Activated CD8-positive, alpha-beta T cell treated with anti-CD3 and anti-CD28 coated beads, Interleukin-2, amount 10 ng/mL, durations not matched to agents 7 days and 5 days (primary cell): ENCODE results near the gene MAGOH. TPM values are rescaled to one million over a fixed set of nuclear protein-coding genes. Genes with fewer than 3 reads are reported as not detected.
"Not testable (repeated sequence)": the region's sequence is repeated elsewhere in the genome, so short reads cannot be mapped to it uniquely, and the experiment has no call there.

Experiments
- ATAC-seq: fragments of 150-1000 bp; cut with Tn5 transposase; one replicate; pipeline ENCODE4 v1.10.0; 2021; ENCODE audit warnings: moderate library complexity
- CTCF ChIA-PET: fragments of 350-600 bp; sonication (Branson Sonifier 250); formaldehyde crosslinking; loops from one replicate; lab custom pipeline; 2021; ENCODE audit warnings: antibody characterized with exemption; lab: Charles Lee
- POLR2A ChIA-PET: fragments of 350-600 bp; sonication (Branson Sonifier 250); formaldehyde crosslinking; loops from one replicate; lab custom pipeline; 2021; ENCODE audit warnings: antibody characterized with exemption; lab: Charles Lee
- DNase-seq: peaks from one replicate; pipeline ENCODE4 v3.0.0-alpha.2; 2020
- H3K27ac Mint-ChIP-seq: one replicate; pipeline ENCODE4 v1.8.0; 2021; ENCODE audit warnings: mild to moderate bottlenecking, mixed read lengths
- H3K27me3 Mint-ChIP-seq: one replicate; pipeline ENCODE4 v1.8.0; 2021; ENCODE audit warnings: low read depth, mixed read lengths
- H3K36me3 Mint-ChIP-seq: one replicate; pipeline ENCODE4 v1.8.0; 2021; ENCODE audit warnings: low read depth, mixed read lengths
- H3K4me1 Mint-ChIP-seq: one replicate; pipeline ENCODE4 v1.8.0; 2021; ENCODE audit warnings: low read depth, mixed read lengths
- H3K4me3 Mint-ChIP-seq: one replicate; pipeline ENCODE4 v1.8.0; 2021; ENCODE audit warnings: mild to moderate bottlenecking, mixed read lengths
- H3K9me3 Mint-ChIP-seq: one replicate; pipeline ENCODE4 v1.8.0; 2022; ENCODE audit warnings: mixed read lengths; ENCODE audit not compliant: insufficient read depth
- total RNA-seq, 2 experiments: library from RNA; stranded (reverse); gene quantifications; one replicate each; pipeline ENCODE4 v1.2.3, GENCODE V29; 2021

Gene MAGOH
- total RNA-seq, 2 experiments from 2014 or later = 83.1 to 85.2 TPM

DNA sequence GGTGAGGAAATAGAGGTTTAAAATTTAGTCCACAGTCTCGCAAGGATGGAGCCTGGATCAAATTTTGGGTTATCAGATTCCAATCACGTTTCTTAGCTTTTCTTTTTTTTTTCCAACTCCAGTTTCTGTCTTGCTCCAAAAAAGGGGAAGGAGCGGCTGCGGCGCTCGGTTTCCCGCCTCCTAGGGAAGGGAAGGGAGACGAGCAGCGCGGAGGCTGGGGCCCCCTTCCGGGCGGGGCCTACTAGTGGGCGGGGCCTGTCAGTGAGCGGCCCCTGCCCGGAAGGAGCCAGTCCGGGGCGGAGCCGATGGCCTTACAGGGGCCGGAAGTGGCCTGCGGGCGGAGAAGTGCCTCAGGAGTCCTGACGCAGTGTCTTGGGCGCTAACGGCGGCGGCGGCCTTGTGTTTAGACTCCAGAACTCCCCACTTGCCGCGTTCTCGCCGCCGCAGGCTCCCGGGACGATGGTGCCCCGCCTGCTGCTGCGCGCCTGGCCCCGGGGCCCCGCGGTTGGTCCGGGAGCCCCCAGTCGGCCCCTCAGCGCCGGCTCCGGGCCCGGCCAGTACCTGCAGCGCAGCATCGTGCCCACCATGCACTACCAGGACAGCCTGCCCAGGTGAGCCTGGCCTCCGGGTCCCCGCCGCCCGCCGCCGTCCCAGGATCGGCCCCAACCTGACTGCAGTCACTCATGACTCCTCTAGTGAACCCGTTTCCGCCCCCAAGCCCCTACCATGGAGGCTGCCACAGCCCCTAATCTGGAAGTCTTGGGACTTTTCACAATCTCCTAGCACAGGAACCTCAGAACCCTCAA is 41.6 kb downstream of the MAGOH start, which contains the start of gene CPT2:
TSS of gene CPT2 (plus strand) at position 340 of the 806 bp plus-strand sequence. CDS start at position 460, 120 bp downstream.
- ATAC-seq (peak; percentile 99), DNase-seq (peak; percentile 95)
- Mint-ChIP-seq H3K4me1 (peaks cover 27% of the 10 kb centered on the region), H3K9me3 (no peaks in the 10 kb centered on the region), H3K27me3 (no peaks in the 10 kb centered on the region), H3K27ac (peak within 1 kb of the TSS; percentile 97), H3K4me3 (peak within 1 kb of the TSS; percentile 85), H3K36me3 (peaks cover 22% of the 10 kb centered on the region)
- POLR2A ChIA-PET = interaction anchor here (0.6 kb wide), 5 partner anchors 17 to 467 kb away, joined by 3 to 4 read pairs (median 3); no protein-coding TSS in a partner anchor
- CTCF ChIA-PET = interaction anchor here (1.2 to 4.0 kb wide), 3 partner anchors 11 to 14 kb away, joined by 5 to 34 read pairs (median 6); no protein-coding TSS in a partner anchor

DNA sequence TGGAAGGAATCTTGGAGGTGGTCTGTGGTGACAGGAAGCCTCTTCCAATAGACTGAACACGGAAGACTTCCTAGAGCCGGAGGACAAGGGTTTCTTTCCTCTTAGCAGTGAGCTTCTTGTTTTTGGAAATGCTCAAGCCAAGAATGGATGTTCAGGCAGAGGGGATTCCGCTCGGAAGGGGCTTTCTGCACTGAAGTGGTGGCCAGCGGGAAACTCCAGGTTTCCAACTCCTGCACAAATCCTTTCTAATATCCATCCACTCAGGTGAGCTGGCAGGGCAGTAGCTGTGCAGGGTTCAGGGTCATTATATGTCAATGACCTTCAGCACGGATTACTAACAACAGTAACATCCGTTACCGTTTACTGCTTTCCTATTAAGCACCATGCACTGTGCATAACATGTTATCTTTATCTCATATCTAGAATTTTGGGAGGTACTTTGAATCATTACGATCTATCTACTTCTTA is 42.3 kb downstream of the MAGOH start:
- peak overlapping the region; percentile 82 for H3K27ac Mint-ChIP-seq
- H3K4me1 Mint-ChIP-seq = peaks cover 27% of the 10 kb centered on the region
- POLR2A ChIA-PET = interaction anchor here (0.6 to 0.8 kb wide), 5 partner anchors 9 to 467 kb away, joined by 3 to 4 read pairs (median 3); no protein-coding TSS in a partner anchor
- H3K4me3 Mint-ChIP-seq = peak overlapping the region; percentile 85
- DNase-seq (no peak), ATAC-seq (peak; percentile 6)
- H3K9me3 Mint-ChIP-seq = no peaks in the 10 kb centered on the region
- peaks cover 17% of the 10 kb centered on the region for H3K36me3 Mint-ChIP-seq
- CTCF ChIA-PET = interaction anchor here (1.2 to 4.0 kb wide), 2 partner anchors 10 to 14 kb away, joined by 6 to 34 read pairs; no protein-coding TSS in a partner anchor
- no peaks in the 10 kb centered on the region for H3K27me3 Mint-ChIP-seq

DNA sequence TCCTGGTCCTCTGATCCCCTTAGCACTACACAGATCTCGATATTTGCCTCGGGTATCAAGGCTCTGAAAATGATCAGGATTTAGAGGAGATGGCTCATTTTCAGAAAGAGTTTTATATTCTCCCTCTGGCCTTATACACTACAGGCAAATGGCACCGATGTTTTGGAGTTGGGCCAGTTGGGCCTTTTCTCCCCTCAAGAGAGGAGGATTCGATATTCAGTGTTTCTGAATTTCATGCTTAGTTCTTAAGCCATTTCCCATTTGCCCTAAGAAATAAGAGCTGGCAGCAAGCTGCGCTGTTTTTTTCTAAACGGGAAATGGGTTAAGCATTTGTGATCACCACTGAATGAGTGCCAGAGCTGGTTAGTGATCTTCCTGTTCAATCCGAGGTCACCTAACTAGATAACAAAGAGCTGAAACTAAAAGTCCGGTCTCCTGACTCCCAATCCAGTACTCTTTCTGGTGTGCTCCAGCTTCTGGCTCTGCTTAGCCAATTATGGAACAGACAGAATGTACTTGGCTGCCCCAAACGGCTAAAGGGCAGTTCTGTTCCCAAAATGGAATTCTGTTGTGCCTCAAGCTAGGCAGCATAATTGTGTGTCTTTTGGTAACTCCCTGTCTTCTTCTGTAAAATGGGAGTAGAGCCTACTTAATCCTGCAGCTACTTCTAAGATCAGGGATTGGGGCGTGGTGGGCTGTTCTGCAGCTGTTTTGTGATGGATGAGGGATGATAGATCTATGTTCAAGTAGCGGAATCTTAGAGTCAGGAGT is 42.9 kb downstream of the MAGOH start:
- ATAC-seq (no peak), DNase-seq (no peak)
- ChIA-PET POLR2A (interaction anchor here (0.8 kb wide), 1 partner anchor 8 kb away, joined by 4 read pairs; no protein-coding TSS in a partner anchor), CTCF (interaction anchor here (1.2 to 4.0 kb wide), 2 partner anchors 10 to 13 kb away, joined by 6 to 34 read pairs; no protein-coding TSS in a partner anchor)
- Mint-ChIP-seq H3K27me3 (no peaks in the 10 kb centered on the region), H3K4me1 (peaks cover 27% of the 10 kb centered on the region), H3K4me3 (no peak overlapping the region), H3K36me3 (peaks cover 14% of the 10 kb centered on the region), H3K27ac (no peak overlapping the region), H3K9me3 (no peaks in the 10 kb centered on the region)

GRCh38 chr1:53190210-53190611 is 48.1 kb downstream of the MAGOH start:
- ChIA-PET CTCF (interaction anchor here (0.7 to 3.2 kb wide), 3 partner anchors 9 to 285 kb away, joined by 4 to 20 read pairs (median 4); no protein-coding TSS in a partner anchor), POLR2A (no interaction called here)
- Mint-ChIP-seq H3K4me3 (no peak overlapping the region), H3K27me3 (peaks cover 12% of the 10 kb centered on the region), H3K9me3 (no peaks in the 10 kb centered on the region), H3K36me3 (no peaks in the 10 kb centered on the region), H3K27ac (no peak overlapping the region), H3K4me1 (no peaks in the 10 kb centered on the region)
- DNase-seq (no peak), ATAC-seq (no peak)

GRCh38 chr1:53189061-53189460 is 49.3 kb downstream of the MAGOH start:
- Mint-ChIP-seq H3K27me3 (peaks cover 12% of the 10 kb centered on the region), H3K9me3 (no peaks in the 10 kb centered on the region), H3K4me3 (no peak overlapping the region), H3K4me1 (no peaks in the 10 kb centered on the region), H3K36me3 (no peaks in the 10 kb centered on the region), H3K27ac (no peak overlapping the region)
- CTCF ChIA-PET = interaction anchor here (1.0 kb wide), 1 partner anchor 8 kb away, joined by 4 read pairs; no protein-coding TSS in a partner anchor
- POLR2A ChIA-PET = no interaction called here
- no peak for DNase-seq
- ATAC-seq = no peak

DNA sequence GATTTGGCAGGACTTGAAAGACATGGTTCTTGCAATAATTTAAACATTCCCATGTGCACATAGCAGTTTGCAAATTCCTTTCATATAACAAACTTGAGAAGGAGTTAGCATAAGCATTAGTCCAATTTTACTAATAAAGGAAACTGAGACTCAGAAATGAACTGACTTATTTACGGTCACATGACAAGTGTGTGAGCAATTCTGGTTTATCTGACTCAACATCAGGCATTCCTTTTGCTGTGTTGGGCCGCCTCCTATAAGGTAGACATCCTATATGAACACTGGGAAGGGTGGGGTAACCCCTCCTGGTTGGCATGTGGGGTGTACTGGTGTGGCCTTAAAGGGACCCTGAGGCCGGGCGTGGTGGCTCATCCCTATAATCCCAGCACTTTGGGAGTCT is 50.2 kb downstream of the MAGOH start:
- Mint-ChIP-seq H3K9me3 (no peaks in the 10 kb centered on the region), H3K4me3 (no peak overlapping the region), H3K4me1 (no peaks in the 10 kb centered on the region), H3K27ac (no peak overlapping the region), H3K27me3 (peaks cover 12% of the 10 kb centered on the region), H3K36me3 (no peaks in the 10 kb centered on the region)
- ChIA-PET POLR2A (no interaction called here), CTCF (no interaction called here)
- ATAC-seq (no peak), DNase-seq (no peak)

- Mint-ChIP-seq H3K9me3 (no peaks in the 10 kb centered on the region), H3K27ac (no peak overlapping the region), H3K36me3 (no peaks in the 10 kb centered on the region), H3K4me1 (no peaks in the 10 kb centered on the region), H3K4me3 (no peak overlapping the region), H3K27me3 (peaks cover 12% of the 10 kb centered on the region)
- ChIA-PET POLR2A (interaction anchor here (1.0 kb wide), 1 partner anchor 8 kb away, joined by 4 read pairs; no protein-coding TSS in a partner anchor), CTCF (interaction anchor here (0.8 to 4.2 kb wide), 5 partner anchors 8 to 311 kb away, joined by 3 to 34 read pairs (median 4); partner anchors contain the start of genes CPT2 and ECHDC2)
- no peak for ATAC-seq
- DNase-seq = no peak
Observed at GRCh38 chr1:53187401-53187800, 50.9 kb downstream of the MAGOH start.

DNA sequence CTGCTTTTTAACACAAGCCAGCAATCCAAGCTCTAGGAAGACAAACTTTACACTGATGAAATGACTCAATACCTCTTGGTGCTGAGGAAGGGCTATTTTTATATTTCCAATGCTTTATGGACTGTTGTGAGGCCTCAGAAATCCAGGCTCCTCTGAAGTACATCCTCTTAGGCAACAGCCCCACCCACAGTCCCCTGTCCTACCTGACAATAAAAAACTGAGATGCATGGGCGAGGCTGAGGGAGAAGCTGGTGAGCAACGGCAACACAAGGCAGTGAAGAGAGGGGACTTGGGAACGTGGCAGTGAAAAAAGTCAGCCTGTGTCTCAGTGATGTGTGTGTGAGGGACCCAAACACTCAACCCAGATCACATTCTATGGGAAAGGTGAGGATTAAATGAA is 51.8 kb downstream of the MAGOH start:
- ChIA-PET CTCF (interaction anchor here (0.8 to 4.2 kb wide), 7 partner anchors 9 to 345 kb away, joined by 3 to 34 read pairs (median 4); partner anchors contain the start of genes CPT2 and ECHDC2), POLR2A (interaction anchor here (1.0 kb wide), 1 partner anchor 9 kb away, joined by 4 read pairs; no protein-coding TSS in a partner anchor)
- no peak for ATAC-seq
- no peaks in the 10 kb centered on the region for H3K4me1 Mint-ChIP-seq
- H3K4me3 Mint-ChIP-seq = no peak overlapping the region
- H3K9me3 Mint-ChIP-seq = no peaks in the 10 kb centered on the region
- peaks cover 12% of the 10 kb centered on the region for H3K27me3 Mint-ChIP-seq
- H3K27ac Mint-ChIP-seq = no peak overlapping the region
- DNase-seq = no peak
- no peaks in the 10 kb centered on the region for H3K36me3 Mint-ChIP-seq

- not testable (repeated sequence) for ATAC-seq, H3K27ac Mint-ChIP-seq, DNase-seq, H3K4me3 Mint-ChIP-seq, H3K36me3 Mint-ChIP-seq, H3K4me1 Mint-ChIP-seq, H3K9me3 Mint-ChIP-seq
- CTCF ChIA-PET = interaction anchor here (0.6 to 4.2 kb wide), 10 partner anchors 9 to 344 kb away, joined by 3 to 34 read pairs (median 4); partner anchors contain the start of genes CPT2 and ECHDC2
- POLR2A ChIA-PET = interaction anchor here (0.8 kb wide), 1 partner anchor 269 kb away, joined by 4 read pairs; no protein-coding TSS in a partner anchor
- H3K27me3 Mint-ChIP-seq = peaks cover 15% of the 10 kb centered on the region
Observed at GRCh38 chr1:53185955-53186297, 52.4 kb downstream of the MAGOH start.

DNA sequence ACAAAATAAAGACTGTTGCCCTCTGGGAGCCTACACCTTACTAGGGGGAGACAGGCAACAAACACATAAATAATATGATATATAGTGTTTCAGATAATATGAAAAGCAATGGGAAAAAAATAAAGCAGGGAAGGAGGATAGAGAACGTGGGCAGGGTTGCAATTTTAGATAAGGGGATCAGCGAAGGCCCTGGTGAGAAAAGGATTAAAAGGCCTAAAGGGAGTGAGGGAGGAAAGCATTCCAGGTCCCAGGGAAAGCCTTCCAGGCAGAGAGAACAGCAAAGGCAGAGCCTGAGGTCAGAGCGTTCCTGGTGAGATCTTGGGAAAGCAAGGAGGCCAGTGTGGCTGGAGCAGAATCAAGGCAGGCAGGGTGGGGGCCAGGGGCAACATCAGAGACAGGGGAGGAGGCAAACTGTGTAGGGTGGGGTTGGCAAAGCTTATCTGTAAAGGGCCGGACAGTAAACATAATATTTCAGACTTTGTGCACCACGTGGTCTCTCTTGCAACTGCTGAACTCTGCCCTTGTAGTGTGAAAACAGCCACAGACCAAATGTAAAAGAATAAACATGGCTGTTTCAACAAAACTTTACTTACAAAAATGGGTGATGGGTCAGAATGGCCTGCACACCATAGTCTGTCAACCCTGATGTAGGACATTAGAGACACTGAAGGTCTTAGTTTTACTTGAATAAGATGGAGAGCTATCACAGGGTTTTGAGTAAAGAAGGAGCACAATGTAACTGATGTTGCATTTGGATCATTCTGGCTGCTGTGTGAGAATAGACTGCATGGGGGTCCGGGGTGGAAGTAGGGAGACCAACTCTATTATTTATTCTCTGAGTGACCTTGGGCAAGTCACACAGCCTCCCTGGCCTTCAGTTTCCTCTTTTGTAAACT is 55.0 kb downstream of the MAGOH start:
- ATAC-seq = no peak
- CTCF ChIA-PET = interaction anchor here (1.0 to 4.2 kb wide), 14 partner anchors 9 to 341 kb away, joined by 3 to 34 read pairs (median 4); partner anchors contain the start of genes CPT2 and ZYG11A

More for the DNA sequence above, 55.0 kb downstream of the MAGOH start:
- no peaks in the 10 kb centered on the region for H3K9me3 Mint-ChIP-seq
- peaks cover 15% of the 10 kb centered on the region for H3K27me3 Mint-ChIP-seq
- no peaks in the 10 kb centered on the region for H3K36me3 Mint-ChIP-seq
- H3K27ac Mint-ChIP-seq = no peak overlapping the region
- no peak for DNase-seq
- H3K4me3 Mint-ChIP-seq = no peak overlapping the region
- POLR2A ChIA-PET = no interaction called here
- H3K4me1 Mint-ChIP-seq = no peaks in the 10 kb centered on the region
